ENCODE data around the gene SORCS1. TPM values are rescaled to one million over a fixed set of nuclear protein-coding genes. Genes with fewer than 3 reads are reported as not detected.
"Not testable (repeated sequence)": the region's sequence is repeated elsewhere in the genome, so short reads cannot be mapped to it uniquely, and the experiment has no call there.

Gene SORCS1
- total and polyA plus RNA-seq, 4 donors: 1.4 to 3.8 TPM; not detected in 2

- DNase-seq: no peak
- Histone ChIP-seq H3K9me3 (ENCODE audit: control insufficient read depth, low read length) (no peaks in the 10 kb centered on the region), H3K27me3 (ENCODE audit: control insufficient read depth in 1 of 2, insufficient read depth in 2 of 2, low read length in 1 of 2) (no peaks in the 10 kb centered on the region), H3K27ac (ENCODE audit: low read depth in 1 of 2, low read length in 2 of 2) (no peak overlapping the region), H3K36me3 (ENCODE audit: control insufficient read depth in 1 of 2, insufficient read depth in 2 of 2, low read length in 1 of 2) (no peaks in the 10 kb centered on the region), H3K4me3 (ENCODE audit: low read length in 2 of 2) (no peak overlapping the region), H3K4me1 (ENCODE audit: control insufficient read depth in 1 of 2, insufficient read depth in 2 of 2, low read length in 2 of 2) (no peaks in the 10 kb centered on the region)
- intact Hi-C loops (cut with DNase I): no loop called here
- WGBS, 2 donors: 23 to 27% methylated on average over 4 of the region's 4 CpGs
- no peak for ATAC-seq (ENCODE audit: low FRiP score)
Observed at GRCh38 chr10:107025676-107026075, 138.8 kb downstream of the SORCS1 start.

DNA sequence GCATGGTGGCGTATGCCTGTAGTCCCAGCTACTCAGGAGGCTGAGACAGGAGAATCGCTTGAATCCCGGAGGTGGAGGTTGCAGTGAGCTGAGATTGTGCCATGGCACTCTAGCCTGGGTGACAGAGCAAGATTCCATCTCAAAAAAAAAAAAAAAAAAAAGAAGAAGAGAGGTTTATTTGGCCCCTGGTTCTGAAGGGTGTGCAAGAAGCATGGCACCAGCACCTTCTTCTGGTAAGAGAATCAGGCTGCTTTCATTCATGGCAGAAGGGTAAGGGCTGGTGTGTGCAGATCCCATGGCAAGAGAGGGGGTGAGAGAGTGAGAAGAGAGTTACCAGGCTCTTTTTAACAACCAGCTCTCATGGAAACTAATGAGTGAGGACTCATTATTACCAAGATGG is 140.5 kb downstream of the SORCS1 start:
- intact Hi-C loops (cut with DNase I); ATAC-seq (ENCODE audit: low FRiP score): not testable (repeated sequence)

GRCh38 chr10:107022600-107023354 is 141.7 kb downstream of the SORCS1 start:
- DNase-seq (no peak), ATAC-seq (ENCODE audit: low FRiP score) (no peak)
- H3K4me1 ChIP-seq (ENCODE audit: control insufficient read depth in 1 of 2, insufficient read depth in 2 of 2, low read length in 2 of 2): no peaks in the 10 kb centered on the region
- no peak overlapping the region for H3K27ac ChIP-seq (ENCODE audit: low read depth in 1 of 2, low read length in 2 of 2)
- no peak overlapping the region for H3K4me3 ChIP-seq (ENCODE audit: low read length in 2 of 2)
- no peaks in the 10 kb centered on the region for H3K27me3 ChIP-seq (ENCODE audit: control insufficient read depth in 1 of 2, insufficient read depth in 2 of 2, low read length in 1 of 2)
- H3K36me3 ChIP-seq (ENCODE audit: control insufficient read depth in 1 of 2, insufficient read depth in 2 of 2, low read length in 1 of 2): no peaks in the 10 kb centered on the region
- H3K9me3 ChIP-seq (ENCODE audit: control insufficient read depth, low read length): no peaks in the 10 kb centered on the region
- intact Hi-C loops (cut with DNase I): no loop called here
- 51 to 53% methylated on average over 6 of the region's 6 CpGs for WGBS, 2 donors

More for the DNA sequence above, 140.5 kb downstream of the SORCS1 start:
- not testable (repeated sequence) for H3K27ac ChIP-seq (ENCODE audit: low read depth in 1 of 2, low read length in 2 of 2); DNase-seq; H3K4me1 ChIP-seq (ENCODE audit: control insufficient read depth in 1 of 2, insufficient read depth in 2 of 2, low read length in 2 of 2); H3K27me3 ChIP-seq (ENCODE audit: control insufficient read depth in 1 of 2, insufficient read depth in 2 of 2, low read length in 1 of 2); H3K9me3 ChIP-seq (ENCODE audit: control insufficient read depth, low read length); H3K36me3 ChIP-seq (ENCODE audit: control insufficient read depth in 1 of 2, insufficient read depth in 2 of 2, low read length in 1 of 2); H3K4me3 ChIP-seq (ENCODE audit: low read length in 2 of 2)
- 94% methylated on average over 3 of the region's 3 CpGs for WGBS, 2 donors

GRCh38 chr10:107019154-107019553 is 145.4 kb downstream of the SORCS1 start:
- no peak for DNase-seq
- intact Hi-C loops (cut with DNase I): no loop called here

DNA sequence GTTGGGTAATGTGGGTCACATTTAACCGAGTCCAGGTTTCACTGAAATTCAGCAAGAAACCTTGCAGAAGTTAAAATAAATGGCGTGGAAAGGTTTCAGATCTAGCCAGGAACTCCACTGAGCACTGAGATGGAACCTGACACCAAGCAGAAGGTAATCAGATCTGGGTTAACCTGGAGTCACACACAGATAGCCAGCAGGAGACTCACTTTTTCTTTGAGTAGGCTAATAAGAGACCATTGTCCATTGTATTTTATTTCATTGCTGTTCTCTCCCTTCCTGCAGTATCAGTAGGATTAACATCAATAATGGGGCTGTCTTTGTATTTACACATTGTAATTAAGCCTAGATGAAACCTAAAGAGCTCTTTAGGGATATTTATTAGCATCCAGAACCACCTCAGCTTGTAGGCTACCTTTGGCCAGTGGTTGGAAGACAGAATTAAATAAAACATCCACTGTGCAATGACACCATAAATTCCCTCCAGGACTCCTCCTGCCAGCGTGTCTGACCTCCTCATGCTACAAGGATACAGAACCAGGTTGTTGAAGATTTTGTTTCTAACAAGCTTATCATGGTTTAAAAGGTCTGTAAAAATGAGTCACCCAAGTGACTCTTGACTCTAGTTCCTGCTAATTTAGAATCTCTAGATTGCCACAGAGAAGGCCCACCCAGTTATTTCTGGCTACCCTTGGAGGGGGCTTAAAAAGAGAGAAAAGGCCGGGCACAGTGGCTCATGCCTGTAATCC is 151.1 kb downstream of the SORCS1 start:
- Histone ChIP-seq H3K27me3 (ENCODE audit: control insufficient read depth in 1 of 2, insufficient read depth in 2 of 2, low read length in 1 of 2) (no peaks in the 10 kb centered on the region), H3K4me1 (ENCODE audit: control insufficient read depth in 1 of 2, insufficient read depth in 2 of 2, low read length in 2 of 2) (no peaks in the 10 kb centered on the region), H3K27ac (ENCODE audit: low read depth in 1 of 2, low read length in 2 of 2) (no peak overlapping the region), H3K9me3 (ENCODE audit: control insufficient read depth, low read length) (no peaks in the 10 kb centered on the region), H3K36me3 (ENCODE audit: control insufficient read depth in 1 of 2, insufficient read depth in 2 of 2, low read length in 1 of 2) (no peaks in the 10 kb centered on the region), H3K4me3 (ENCODE audit: low read length in 2 of 2) (no peak overlapping the region)
- WGBS, 2 donors: 71 to 72% methylated on average over 4 of the region's 4 CpGs
- DNase-seq (no peak), ATAC-seq (ENCODE audit: low FRiP score) (no peak)
- intact Hi-C loops (cut with DNase I): no loop called here

More at GRCh38 chr10:107019154-107019553, 145.4 kb downstream of the SORCS1 start:
- Histone ChIP-seq H3K4me1 (ENCODE audit: control insufficient read depth in 1 of 2, insufficient read depth in 2 of 2, low read length in 2 of 2) (no peaks in the 10 kb centered on the region), H3K27ac (ENCODE audit: low read depth in 1 of 2, low read length in 2 of 2) (no peak overlapping the region), H3K27me3 (ENCODE audit: control insufficient read depth in 1 of 2, insufficient read depth in 2 of 2, low read length in 1 of 2) (no peaks in the 10 kb centered on the region), H3K36me3 (ENCODE audit: control insufficient read depth in 1 of 2, insufficient read depth in 2 of 2, low read length in 1 of 2) (no peaks in the 10 kb centered on the region), H3K9me3 (ENCODE audit: control insufficient read depth, low read length) (no peaks in the 10 kb centered on the region), H3K4me3 (ENCODE audit: low read length in 2 of 2) (no peak overlapping the region)
- no peak for ATAC-seq (ENCODE audit: low FRiP score)
- WGBS, 2 donors: 22 to 27% methylated on average over 2 of the region's 2 CpGs

DNA sequence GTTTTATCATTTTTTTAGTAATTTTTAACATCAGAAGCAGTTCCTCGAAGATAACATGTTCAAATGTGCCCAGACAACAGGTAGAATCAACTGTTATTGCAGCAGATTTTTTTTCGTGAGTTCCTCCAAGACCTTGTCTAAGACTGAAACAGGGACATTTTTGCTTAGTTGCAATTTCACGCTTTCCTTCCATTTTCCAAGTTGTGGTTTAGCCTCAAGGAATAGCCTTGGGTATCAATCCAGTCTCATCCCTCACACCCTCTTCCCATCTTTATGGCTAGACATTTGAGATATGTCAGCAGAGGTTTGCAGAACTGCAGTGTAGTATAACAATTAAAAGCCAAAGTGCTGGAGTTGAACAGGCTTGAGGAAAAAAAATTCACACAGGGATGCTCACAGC is 152.5 kb downstream of the SORCS1 start:
- Histone ChIP-seq H3K4me1 (ENCODE audit: control insufficient read depth in 1 of 2, insufficient read depth in 2 of 2, low read length in 2 of 2) (no peaks in the 10 kb centered on the region), H3K27me3 (ENCODE audit: control insufficient read depth in 1 of 2, insufficient read depth in 2 of 2, low read length in 1 of 2) (no peaks in the 10 kb centered on the region), H3K9me3 (ENCODE audit: control insufficient read depth, low read length) (peaks cover 2% of the 10 kb centered on the region), H3K27ac (ENCODE audit: low read depth in 1 of 2, low read length in 2 of 2) (no peak overlapping the region), H3K4me3 (ENCODE audit: low read length in 2 of 2) (no peak overlapping the region), H3K36me3 (ENCODE audit: control insufficient read depth in 1 of 2, insufficient read depth in 2 of 2, low read length in 1 of 2) (no peaks in the 10 kb centered on the region)
- intact Hi-C loops (cut with DNase I): no loop called here
- no peak for ATAC-seq (ENCODE audit: low FRiP score)
- DNase-seq: no peak
- WGBS, 2 donors: 74 to 77% methylated on average over 3 of the region's 3 CpGs

GRCh38 chr10:107011105-107011504 is 153.4 kb downstream of the SORCS1 start:
- H3K4me3 ChIP-seq (ENCODE audit: low read length in 2 of 2): no peak overlapping the region
- intact Hi-C loops (cut with DNase I): no loop called here
- 48 to 50% methylated on average over 3 of the region's 3 CpGs for WGBS, 2 donors

DNA sequence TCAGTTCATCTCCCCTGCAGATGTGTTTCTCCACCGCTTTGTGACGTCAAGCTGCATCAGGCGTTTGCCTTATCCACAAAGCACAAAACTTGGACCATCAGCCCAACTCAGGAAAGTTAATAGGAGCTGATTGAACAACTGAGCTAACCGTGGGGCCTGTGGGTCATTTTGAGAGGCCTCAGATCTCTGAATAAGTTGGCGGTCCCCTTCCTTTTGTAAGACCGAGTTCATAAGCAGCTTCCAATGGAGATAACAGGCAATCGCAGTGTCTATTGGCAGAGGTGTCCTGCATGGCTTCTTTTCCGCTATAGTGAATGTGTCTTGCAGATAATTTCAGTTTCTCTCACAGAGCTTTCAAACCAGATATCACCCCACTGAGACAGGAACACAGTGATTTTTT is 154.0 kb downstream of the SORCS1 start:
- H3K27me3 ChIP-seq (ENCODE audit: control insufficient read depth in 1 of 2, insufficient read depth in 2 of 2, low read length in 1 of 2): no peaks in the 10 kb centered on the region
- no peaks in the 10 kb centered on the region for H3K4me1 ChIP-seq (ENCODE audit: control insufficient read depth in 1 of 2, insufficient read depth in 2 of 2, low read length in 2 of 2)
- ATAC-seq (ENCODE audit: low FRiP score) (no peak), DNase-seq (no peak)
- H3K36me3 ChIP-seq (ENCODE audit: control insufficient read depth in 1 of 2, insufficient read depth in 2 of 2, low read length in 1 of 2): no peaks in the 10 kb centered on the region
- intact Hi-C loops (cut with DNase I): no loop called here
- no peak overlapping the region for H3K27ac ChIP-seq (ENCODE audit: low read depth in 1 of 2, low read length in 2 of 2)
- peaks cover 2% of the 10 kb centered on the region for H3K9me3 ChIP-seq (ENCODE audit: control insufficient read depth, low read length)
- H3K4me3 ChIP-seq (ENCODE audit: low read length in 2 of 2): no peak overlapping the region
- WGBS, 2 donors: 89 to 90% methylated on average over 8 of the region's 8 CpGs

More at GRCh38 chr10:107011105-107011504, 153.4 kb downstream of the SORCS1 start:
- no peak for DNase-seq
- ATAC-seq (ENCODE audit: low FRiP score): no peak
- Histone ChIP-seq H3K4me1 (ENCODE audit: control insufficient read depth in 1 of 2, insufficient read depth in 2 of 2, low read length in 2 of 2) (no peaks in the 10 kb centered on the region), H3K27me3 (ENCODE audit: control insufficient read depth in 1 of 2, insufficient read depth in 2 of 2, low read length in 1 of 2) (no peaks in the 10 kb centered on the region), H3K36me3 (ENCODE audit: control insufficient read depth in 1 of 2, insufficient read depth in 2 of 2, low read length in 1 of 2) (no peaks in the 10 kb centered on the region), H3K27ac (ENCODE audit: low read depth in 1 of 2, low read length in 2 of 2) (no peak overlapping the region), H3K9me3 (ENCODE audit: control insufficient read depth, low read length) (peaks cover 2% of the 10 kb centered on the region)

- Histone ChIP-seq H3K4me3 (ENCODE audit: low read length in 2 of 2) (no peak overlapping the region), H3K36me3 (ENCODE audit: control insufficient read depth in 1 of 2, insufficient read depth in 2 of 2, low read length in 1 of 2) (no peaks in the 10 kb centered on the region), H3K9me3 (ENCODE audit: control insufficient read depth, low read length) (peaks cover 2% of the 10 kb centered on the region), H3K4me1 (ENCODE audit: control insufficient read depth in 1 of 2, insufficient read depth in 2 of 2, low read length in 2 of 2) (no peaks in the 10 kb centered on the region), H3K27ac (ENCODE audit: low read depth in 1 of 2, low read length in 2 of 2) (no peak overlapping the region), H3K27me3 (ENCODE audit: control insufficient read depth in 1 of 2, insufficient read depth in 2 of 2, low read length in 1 of 2) (no peaks in the 10 kb centered on the region)
- intact Hi-C loops (cut with DNase I): no loop called here
- WGBS, 2 donors: 73 to 80% methylated on average over 2 of the region's 2 CpGs
- DNase-seq: no peak
- ATAC-seq (ENCODE audit: low FRiP score): no peak
Observed at GRCh38 chr10:107004362-107004761, 160.1 kb downstream of the SORCS1 start.
